Measurements from ENCODE around the gene PMPCA. TPM values are rescaled to one million over a fixed set of nuclear protein-coding genes. Genes with fewer than 3 reads are reported as not detected.

PMPCA gene
- total and polyA plus RNA-seq, 2 of the 8 experiments (the other 6 are each of a cell fraction or from before 2014, with no cell fraction given) = 60.0 to 88.2 TPM

- TF ChIP-seq RXRA (IDR thresholded peaks at IDR 0.05; ENCODE audit: insufficient read depth, low read depth, low read length) (no peak), JUN (IDR thresholded peaks at IDR 0.05; ENCODE audit: low read depth, low read length) (no peak), ASH2L (IDR thresholded peaks at IDR 0.05; ENCODE audit: low read length) (no peak), RBBP5 (IDR thresholded peaks at IDR 0.05; ENCODE audit: borderline replicate concordance, low read depth, low read length) (no peak)
These were observed 6.9 kb upstream of the PMPCA start (continued) for GRCh38 chr9:136403538-136403914.

Measured in H1 (cell line).